Chondrocyte (in vitro differentiated cells): ENCODE data around the gene ARID5A. TPM values are rescaled to one million over a fixed set of nuclear protein-coding genes. Genes with fewer than 3 reads are reported as not detected.
"Not testable (repeated sequence)": the region's sequence is repeated elsewhere in the genome, so short reads cannot be mapped to it uniquely, and the experiment has no call there.

Experiments
- DNase-seq: peaks from one replicate; pipeline ENCODE4 v3.0.0; 2021; ENCODE audit warnings: mixed read lengths, low spot score
- H3K27ac Mint-ChIP-seq: one replicate; pipeline ENCODE4 v1.8.0; 2021; ENCODE audit warnings: mild to moderate bottlenecking, moderate library complexity, mixed read lengths; ENCODE audit not compliant: unreplicated experiment
- H3K27me3 Mint-ChIP-seq: 2 replicates; pipeline ENCODE4 v1.8.0; 2021; ENCODE audit warnings: low read depth, mixed read lengths
- H3K36me3 Mint-ChIP-seq: 2 replicates; pipeline ENCODE4 v1.8.0; 2021; ENCODE audit warnings: low read depth, mixed read lengths
- H3K4me1 Mint-ChIP-seq: 2 replicates; pipeline ENCODE4 v1.8.0; 2021; ENCODE audit warnings: low read depth, mild to moderate bottlenecking, mixed read lengths
- H3K4me3 Mint-ChIP-seq: one replicate; pipeline ENCODE4 v1.8.0; 2021; ENCODE audit warnings: mild to moderate bottlenecking, moderate library complexity, mixed read lengths; ENCODE audit not compliant: unreplicated experiment
- H3K9me3 Mint-ChIP-seq: 2 replicates; pipeline ENCODE4 v1.8.0; 2021; ENCODE audit warnings: low read depth, mixed read lengths
- total RNA-seq: library from RNA; stranded (reverse); gene quantifications from 3 replicates; pipeline ENCODE4 v1.2.1, GENCODE V29; 2021
- TF ChIP-seq, protein P1 (sequence below): fragments of 200-600 bp; sonication (generic); IDR thresholded peaks from 2 replicates; pipeline ENCODE4 v1.5.0; 2021; ENCODE audit warnings: antibody characterized with exemption, mild to moderate bottlenecking, moderate library complexity

ARID5A gene
- total RNA-seq, 1 donor from 2014 or later, result 12.9 TPM

DNA sequence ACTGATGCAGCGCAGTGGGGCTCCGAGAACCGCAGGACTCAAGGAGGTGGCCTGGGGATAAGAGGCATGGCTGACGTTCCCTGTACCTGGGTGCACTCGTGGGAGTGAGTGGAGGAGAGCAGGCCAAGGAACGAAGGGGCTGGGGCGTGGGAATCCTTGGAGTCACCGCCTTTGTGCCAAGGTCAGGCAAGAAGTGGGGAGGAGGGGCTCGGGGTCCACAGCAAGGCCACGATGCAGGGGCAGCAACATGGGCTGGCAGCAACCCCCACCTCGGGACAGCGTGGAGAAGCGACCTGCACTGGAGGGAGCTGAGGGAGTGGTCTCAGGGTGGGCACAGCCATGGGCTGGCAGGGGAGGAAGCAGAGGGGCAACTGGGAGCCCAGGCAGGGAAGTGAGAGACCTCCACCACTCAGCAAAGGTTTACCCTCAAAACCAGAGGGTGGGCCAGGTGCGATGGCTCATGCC lies 18.6 kb downstream of the ARID5A start:
- Mint-ChIP-seq H3K4me3 (no peak overlapping the region), H3K27ac (no peak overlapping the region), H3K27me3 (no peaks in the 10 kb centered on the region), H3K9me3 (no peaks in the 10 kb centered on the region), H3K36me3 (peaks cover 2% of the 10 kb centered on the region), H3K4me1 (peaks cover 5% of the 10 kb centered on the region)
- peak; percentile 88 for DNase-seq
- TF ChIP-seq, protein P1, sequence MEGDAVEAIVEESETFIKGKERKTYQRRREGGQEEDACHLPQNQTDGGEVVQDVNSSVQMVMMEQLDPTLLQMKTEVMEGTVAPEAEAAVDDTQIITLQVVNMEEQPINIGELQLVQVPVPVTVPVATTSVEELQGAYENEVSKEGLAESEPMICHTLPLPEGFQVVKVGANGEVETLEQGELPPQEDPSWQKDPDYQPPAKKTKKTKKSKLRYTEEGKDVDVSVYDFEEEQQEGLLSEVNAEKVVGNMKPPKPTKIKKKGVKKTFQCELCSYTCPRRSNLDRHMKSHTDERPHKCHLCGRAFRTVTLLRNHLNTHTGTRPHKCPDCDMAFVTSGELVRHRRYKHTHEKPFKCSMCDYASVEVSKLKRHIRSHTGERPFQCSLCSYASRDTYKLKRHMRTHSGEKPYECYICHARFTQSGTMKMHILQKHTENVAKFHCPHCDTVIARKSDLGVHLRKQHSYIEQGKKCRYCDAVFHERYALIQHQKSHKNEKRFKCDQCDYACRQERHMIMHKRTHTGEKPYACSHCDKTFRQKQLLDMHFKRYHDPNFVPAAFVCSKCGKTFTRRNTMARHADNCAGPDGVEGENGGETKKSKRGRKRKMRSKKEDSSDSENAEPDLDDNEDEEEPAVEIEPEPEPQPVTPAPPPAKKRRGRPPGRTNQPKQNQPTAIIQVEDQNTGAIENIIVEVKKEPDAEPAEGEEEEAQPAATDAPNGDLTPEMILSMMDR, result no peak

DNA sequence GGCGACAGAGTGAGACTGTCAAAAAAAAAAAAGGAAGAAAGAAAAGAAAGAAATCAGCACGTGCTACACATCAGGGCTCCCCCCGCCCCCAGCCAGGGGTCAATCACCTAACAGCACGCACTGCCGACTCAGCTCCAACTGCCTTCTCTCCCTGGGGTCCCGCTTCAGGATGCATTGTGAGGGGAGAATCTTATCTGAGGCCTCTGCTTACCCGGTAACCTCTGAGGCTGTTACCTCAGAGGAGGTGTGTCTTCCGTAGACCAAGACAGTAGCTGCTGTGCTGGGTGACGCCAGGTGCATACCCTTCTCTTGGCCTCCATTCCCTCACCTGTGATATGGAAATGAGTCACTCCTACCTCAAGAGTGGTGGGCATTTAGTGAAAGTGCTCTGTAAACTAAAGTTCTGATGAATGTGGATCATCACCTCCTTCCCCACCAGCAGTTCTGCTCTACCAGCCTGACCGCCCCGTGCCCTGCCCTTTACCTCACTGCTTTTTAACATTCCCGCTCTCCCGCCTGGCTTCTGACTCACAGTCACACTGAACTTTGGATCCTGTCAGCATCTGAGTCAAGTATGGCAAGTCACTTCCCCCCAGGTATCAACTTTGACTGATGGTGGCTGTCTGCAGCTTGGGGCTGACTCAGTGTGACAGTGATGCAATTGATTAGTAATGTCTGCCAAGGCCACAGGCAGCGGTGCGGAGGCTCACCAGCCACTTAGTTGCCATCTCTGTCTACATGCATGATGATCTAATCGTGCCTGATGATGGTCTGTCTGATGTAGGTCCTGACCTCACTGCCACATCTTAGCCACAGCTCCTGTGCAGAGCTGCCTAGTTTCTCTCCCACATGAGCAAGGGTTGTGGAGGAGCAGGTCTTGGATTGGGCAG lies 20.1 kb downstream of the ARID5A start:
- H3K4me3 Mint-ChIP-seq, result no peak overlapping the region
- H3K36me3 Mint-ChIP-seq, result peaks cover 2% of the 10 kb centered on the region
- H3K9me3 Mint-ChIP-seq, result no peaks in the 10 kb centered on the region
- H3K27ac Mint-ChIP-seq, result peak overlapping the region; percentile 62
- no peaks in the 10 kb centered on the region for H3K27me3 Mint-ChIP-seq
- peak; percentile 76 for DNase-seq
- H3K4me1 Mint-ChIP-seq, result peaks cover 5% of the 10 kb centered on the region
- TF ChIP-seq, protein P1, result no peak

DNA sequence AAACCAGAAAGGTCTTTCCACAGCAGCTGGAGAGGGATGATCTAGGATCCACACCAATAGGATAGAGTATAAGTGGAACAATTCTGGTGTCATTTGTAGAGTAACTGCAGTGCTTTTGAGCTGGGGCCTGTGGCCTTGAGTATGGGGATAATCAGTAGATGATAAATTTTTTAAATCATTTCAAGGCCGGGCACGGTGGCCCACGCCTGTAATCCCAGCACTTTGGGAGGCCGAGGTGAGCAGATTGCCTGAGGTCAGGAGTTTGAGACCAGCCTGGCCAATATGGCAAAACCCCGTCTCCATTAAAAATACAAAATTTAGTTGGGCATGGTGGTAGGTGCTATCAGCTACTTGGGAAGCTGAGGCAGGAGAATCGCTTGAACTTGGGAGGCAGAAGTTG lies 20.9 kb downstream of the ARID5A start:
- peak overlapping the region; percentile 45 for H3K27ac Mint-ChIP-seq
- not testable (repeated sequence) for H3K36me3 Mint-ChIP-seq, H3K9me3 Mint-ChIP-seq, H3K4me1 Mint-ChIP-seq, H3K27me3 Mint-ChIP-seq, H3K4me3 Mint-ChIP-seq
- DNase-seq, result peak; percentile 29

DNA sequence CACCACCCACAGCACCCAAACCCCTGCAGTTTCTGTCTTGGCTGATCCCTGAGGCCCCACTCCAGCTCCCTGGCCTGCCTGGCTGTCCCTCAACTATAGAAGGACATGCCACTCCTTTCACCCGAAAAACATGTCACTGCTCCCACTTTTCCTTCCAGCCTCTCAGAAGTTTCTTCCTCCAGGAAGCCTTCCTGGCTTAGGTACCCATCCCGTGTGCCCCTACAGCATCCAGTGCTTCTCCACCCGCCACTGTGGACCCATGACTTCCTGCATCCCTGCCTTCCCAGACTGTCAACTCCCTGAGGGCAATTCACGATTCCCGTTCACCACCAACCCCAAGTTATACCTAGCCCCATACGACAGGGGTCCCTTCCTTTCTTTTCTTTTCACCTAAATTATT lies 21.5 kb downstream of the ARID5A start:
- TF ChIP-seq, protein P1, result no peak
- DNase-seq, result peak; percentile 51
- no peak overlapping the region for H3K4me3 Mint-ChIP-seq
- no peak overlapping the region for H3K27ac Mint-ChIP-seq
- H3K9me3 Mint-ChIP-seq, result peaks cover 7% of the 10 kb centered on the region
- H3K36me3 Mint-ChIP-seq, result no peaks in the 10 kb centered on the region
- peaks cover 5% of the 10 kb centered on the region for H3K4me1 Mint-ChIP-seq
- no peaks in the 10 kb centered on the region for H3K27me3 Mint-ChIP-seq

DNA sequence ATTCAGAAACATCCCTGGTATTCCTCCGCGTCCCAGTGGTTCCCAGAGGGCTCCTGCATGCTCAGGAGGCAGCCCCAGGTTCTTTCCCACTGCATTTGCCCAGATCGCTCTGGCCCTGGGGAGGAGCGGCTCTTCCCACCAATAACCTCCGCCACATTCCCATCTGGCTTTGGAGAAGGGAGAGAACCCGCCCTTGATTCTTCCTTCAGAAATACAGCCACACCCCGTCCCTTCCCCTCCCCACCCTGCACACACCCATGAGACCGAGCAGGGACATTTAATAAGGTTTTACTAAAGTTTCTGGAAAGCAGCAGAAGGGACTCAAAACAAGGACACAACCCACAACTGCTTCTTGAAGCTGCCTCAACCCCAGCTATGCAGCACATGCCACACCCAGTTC lies 21.9 kb downstream of the ARID5A start:
- H3K27ac Mint-ChIP-seq, result no peak overlapping the region
- TF ChIP-seq, protein P1, result no peak

More for the DNA sequence above, 21.9 kb downstream of the ARID5A start:
- DNase-seq, result peak; percentile 38
- H3K27me3 Mint-ChIP-seq, result no peaks in the 10 kb centered on the region
- H3K4me3 Mint-ChIP-seq, result no peak overlapping the region
- H3K36me3 Mint-ChIP-seq, result no peaks in the 10 kb centered on the region
- peaks cover 7% of the 10 kb centered on the region for H3K9me3 Mint-ChIP-seq
- peaks cover 5% of the 10 kb centered on the region for H3K4me1 Mint-ChIP-seq
